GM12878 (cell line): ENCODE data around the gene IL10. TPM values are rescaled to one million over a fixed set of nuclear protein-coding genes. Genes with fewer than 3 reads are reported as not detected.
"Not testable (repeated sequence)": the region's sequence is repeated elsewhere in the genome, so short reads cannot be mapped to it uniquely, and the experiment has no call there.

Experiments
- ATAC-seq: fragments of 200-7000 bp; cut with Tn5 transposase; 3 replicates; pipeline ENCODE4 v1.9.1; 2020; ENCODE audit warnings: mild to moderate bottlenecking, moderate library complexity
- BruUV-seq: library from RNA; stranded (reverse); fragments of 400-500 nt; replicated peaks from 2 replicates; lab custom pipeline; 2021; lab: Mats Ljungman, UMichigan
- CTCF ChIA-PET: fragments of 300-600 bp; sonication (Branson Sonifier 250); formaldehyde crosslinking; extraction: SDS; loops from one replicate; lab custom pipeline; 2021; ENCODE audit warnings: inconsistent platforms; lab: Yijun Ruan, JAX
- POLR2A ChIA-PET: fragments of 350-600 bp; formaldehyde crosslinking; extraction: SDS; loops from one replicate; lab custom pipeline; 2021; ENCODE audit warnings: inconsistent platforms; lab: Charles Lee
- RAD21 ChIA-PET: fragments of 300-600 bp; sonication (Branson Sonifier 250); formaldehyde crosslinking; loops from one replicate; lab custom pipeline; 2023; ENCODE audit warnings: antibody characterized with exemption; ENCODE audit not compliant: unreplicated experiment; lab: Charles Lee
- SMC1A ChIA-PET: fragments of 300-600 bp; sonication (Branson Sonifier 250); formaldehyde crosslinking; loops from one replicate; lab custom pipeline; 2023; ENCODE audit not compliant: unreplicated experiment, uncharacterized antibody; lab: Charles Lee
- DNase-seq: peaks from one replicate; pipeline ENCODE4 v3.0.0-alpha.2; 2011; ENCODE audit warnings: low read depth, low spot score
- FAIRE-seq: peaks from 3 replicates; lab custom pipeline; 2011; peaks lifted over from hg19 to GRCh38; lab: Jason Lieb, UNC
- H2AFZ ChIP-seq: 2 replicates; pipeline ENCODE4 v1.6.0; 2011; ENCODE audit warnings: low read depth, low read length, control low read depth; ENCODE audit not compliant: control insufficient read depth
- H3K27ac ChIP-seq: 2 replicates; pipeline ENCODE4 v1.5.1; 2011; ENCODE audit warnings: control low read depth; ENCODE audit not compliant: control insufficient read depth, insufficient read depth
- H3K27me3 ChIP-seq, 2 experiments: replicated peaks in 1 of 2; 2 replicates each; pipeline versions ENCODE4 v1.6.0 to v1.6.1; 2011; ENCODE audit warnings: low read length in 1 of 2; ENCODE audit not compliant: control insufficient read depth in 2 of 2, insufficient read depth in 2 of 2
- H3K36me3 ChIP-seq, 2 experiments: 2 replicates each; pipeline ENCODE4 v1.5.1; 2011; ENCODE audit warnings: low read length in 1 of 2; ENCODE audit not compliant: control insufficient read depth in 2 of 2, insufficient read depth in 2 of 2
- H3K4me1 ChIP-seq: 2 replicates; pipeline ENCODE4 v1.6.1; 2011; ENCODE audit warnings: mild to moderate bottlenecking, low read length, moderate library complexity, mixed read lengths; ENCODE audit not compliant: control insufficient read depth, insufficient read depth
- H3K4me2 ChIP-seq: 2 replicates; pipeline ENCODE4 v1.6.0; 2011; ENCODE audit warnings: control low read depth; ENCODE audit not compliant: control insufficient read depth, insufficient read depth
- H3K4me3 ChIP-seq: fragments of 200-600 bp; sonication (generic); 2 replicates; pipeline ENCODE4 v1.5.1; 2016
- H3K79me2 ChIP-seq: 2 replicates; pipeline ENCODE4 v1.6.0; 2011; ENCODE audit warnings: low read length; ENCODE audit not compliant: control insufficient read depth, insufficient read depth
- H3K9ac ChIP-seq: 2 replicates; pipeline ENCODE4 v1.8.0; 2011; ENCODE audit warnings: low read length, control low read depth, mixed read lengths; ENCODE audit not compliant: control insufficient read depth, insufficient read depth
- H3K9me3 ChIP-seq: replicated peaks from 3 replicates; pipeline ENCODE4 v1.5.1; 2011; ENCODE audit warnings: mild to moderate bottlenecking, low read length; ENCODE audit not compliant: control insufficient read depth, insufficient read depth
- H4K20me1 ChIP-seq: 2 replicates; pipeline ENCODE4 v1.6.0; 2011; ENCODE audit not compliant: control insufficient read depth, insufficient read depth
- BHLHE40 ChIP-seq, 2 experiments: fragments of 450-650 bp in 1 of 2; IDR thresholded peaks; 2 replicates each; pipeline ENCODE4 v1.6.1; 2011 to 2017; ENCODE audit warnings: low read depth in 2 of 2, borderline replicate concordance in 1 of 2, improper control_type of control experiment in 1 of 2, low read length in 1 of 2, mild to moderate bottlenecking in 1 of 2
- CBFB ChIP-seq: IDR thresholded peaks from 2 replicates; pipeline ENCODE4 v1.6.1; 2016; ENCODE audit warnings: antibody characterized with exemption, low read depth
- FOXK2 ChIP-seq: fragments of 450-650 bp; IDR thresholded peaks from 2 replicates; pipeline ENCODE4 v1.6.1; 2017; ENCODE audit warnings: mild to moderate bottlenecking, moderate library complexity
- JUND ChIP-seq: IDR thresholded peaks from 2 replicates; pipeline ENCODE4 v1.6.1; 2012; ENCODE audit warnings: low read depth, mild to moderate bottlenecking, low read length, improper control_type of control experiment, moderate library complexity
- KLF5 ChIP-seq: fragments of 450-650 bp; IDR thresholded peaks from 2 replicates; pipeline ENCODE4 v1.6.1; 2014; ENCODE audit warnings: mild to moderate bottlenecking; ENCODE audit not compliant: partially characterized antibody
- MTA3 ChIP-seq: IDR thresholded peaks from 2 replicates; pipeline ENCODE4 v1.6.1; 2012; ENCODE audit warnings: low read length, inconsistent platforms, borderline replicate concordance
- NFYB ChIP-seq: IDR thresholded peaks from 2 replicates; pipeline ENCODE4 v1.6.1; 2011; ENCODE audit warnings: low read depth, mild to moderate bottlenecking, low read length, improper control_type of control experiment, moderate library complexity; ENCODE audit not compliant: insufficient read depth
- NR2C1 ChIP-seq: fragments of 450-650 bp; IDR thresholded peaks from 2 replicates; pipeline ENCODE4 v1.6.1; 2017; ENCODE audit warnings: antibody characterized with exemption, mild to moderate bottlenecking, moderate library complexity
- NR2C2 ChIP-seq: IDR thresholded peaks from 2 replicates; pipeline ENCODE4 v1.6.1; 2011; ENCODE audit warnings: borderline replicate concordance, low read depth; ENCODE audit not compliant: control insufficient read depth, insufficient read length
- SMC3 ChIP-seq: IDR thresholded peaks from 2 replicates; pipeline ENCODE4 v1.6.1; 2011; ENCODE audit warnings: low read length, improper control_type of control experiment, borderline replicate concordance
- WGBS: methylation state at CpG from one replicate; pipeline ENCODE4 v1.1.6; 2016; ENCODE audit warnings: low lambda C conversion rate; ENCODE audit not compliant: insufficient replicate concordance, insufficient coverage; ENCODE audit errors: missing lambda C conversion rate; 5-methylcytosine and 5-hydroxymethylcytosine counted together
- in situ Hi-C: fragments of 300-500 bp; cut with MboI; formaldehyde crosslinking; loops from 9 replicates; pipeline ENCODE4 v1.14.3; 2018; ENCODE audit warnings: mixed read lengths
- intact Hi-C: fragments of 100-400 bp; cut with micrococcal nuclease; formaldehyde crosslinking; loops from one replicate; pipeline ENCODE4 v1.14.2; 2022; ENCODE audit not compliant: unreplicated experiment
- polyA plus RNA-seq, 11 experiments: library from polyadenylated mRNA; depleted of rRNA in 4 of 11; unstranded in 6 of 11; stranded (reverse) in 5 of 11; fragments of >200 nt; fragmentation: Nextera tagmentation in 4 of 11; fragmentation: Illumina TruSeq in 1 of 11; extraction: Ambion mirVana in 4 of 11; extraction: Trizol in 1 of 11; gene quantifications; 1 replicate in 1 of 11; 2 replicates in 10 of 11; pipeline versions ENCODE4 v1.2.1 to v1.2.3, GENCODE V29; 2011 to 2016; ENCODE audit warnings: inconsistent platforms in 2 of 11, missing spikeins in 2 of 11, low read depth in 1 of 11
- total RNA-seq, 4 experiments: library from RNA; depleted of rRNA in 3 of 4; stranded (reverse); fragments of >200 nt in 3 of 4; fragmentation: Illumina TruSeq in 1 of 4; extraction: Trizol in 1 of 4; gene quantifications; 2 replicates each; pipeline versions ENCODE4 v1.2.1 to v1.2.3, GENCODE V29; 2013 to 2021
- TF ChIP-seq, protein P1 (sequence below): fragments of 450-650 bp; formaldehyde crosslinking; IDR thresholded peaks from 2 replicates; pipeline ENCODE4 v1.4.0; 2020; ENCODE audit warnings: mild to moderate bottlenecking, moderate library complexity
- TF ChIP-seq, protein P2 (sequence below): fragments of 450-650 bp; IDR thresholded peaks from 2 replicates; pipeline ENCODE4 v1.6.1; 2016; ENCODE audit warnings: mild to moderate bottlenecking
- TF ChIP-seq, protein P3 (sequence below): IDR thresholded peaks from 2 replicates; pipeline ENCODE4 v1.6.1; 2011; ENCODE audit warnings: borderline replicate concordance, low read depth, mild to moderate bottlenecking, moderate library complexity, low read length; ENCODE audit not compliant: insufficient read depth, poor library complexity, severe bottlenecking
- TF ChIP-seq, protein P4 (sequence below): IDR thresholded peaks from 2 replicates; pipeline ENCODE4 v1.6.1; 2012; ENCODE audit warnings: low read depth, low read length, improper control_type of control experiment

IL10 gene
- total and polyA plus RNA-seq, 10 of the 15 experiments (the other 5 are each of a cell fraction or from before 2014, with no cell fraction given): 0.34 to 5.0 (median 1.1) TPM

DNA sequence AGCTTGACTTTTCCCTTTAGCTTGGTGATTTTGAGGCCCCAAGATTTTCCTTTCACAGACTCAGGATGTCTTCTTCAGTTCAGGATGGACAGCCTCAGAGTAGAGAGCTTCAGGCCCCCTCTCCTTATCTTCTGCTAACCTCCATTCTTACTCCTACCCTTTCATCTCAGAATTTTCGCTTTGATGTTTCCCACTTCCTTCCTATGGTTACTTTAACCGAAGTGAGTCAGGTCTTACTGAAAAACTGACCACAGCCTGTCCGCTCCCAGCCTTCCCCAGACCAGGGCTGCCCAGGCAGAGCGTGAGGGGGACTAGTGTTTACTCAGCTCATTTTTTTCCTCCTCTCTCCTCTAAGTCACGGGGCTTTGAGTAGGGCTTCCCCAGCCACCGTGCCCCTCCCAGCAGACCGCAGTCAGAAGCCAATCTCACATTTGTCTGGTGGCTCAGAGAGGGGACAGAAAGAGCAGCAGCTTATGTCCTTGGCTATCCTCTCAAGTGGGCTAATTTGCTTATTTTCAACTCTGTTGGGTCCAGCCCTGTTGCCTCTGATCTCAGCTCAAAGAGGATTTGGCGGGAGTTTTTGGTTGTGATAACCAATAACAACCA, 5.9 kb downstream of the IL10 start (continued):
- TF ChIP-seq, protein P1, sequence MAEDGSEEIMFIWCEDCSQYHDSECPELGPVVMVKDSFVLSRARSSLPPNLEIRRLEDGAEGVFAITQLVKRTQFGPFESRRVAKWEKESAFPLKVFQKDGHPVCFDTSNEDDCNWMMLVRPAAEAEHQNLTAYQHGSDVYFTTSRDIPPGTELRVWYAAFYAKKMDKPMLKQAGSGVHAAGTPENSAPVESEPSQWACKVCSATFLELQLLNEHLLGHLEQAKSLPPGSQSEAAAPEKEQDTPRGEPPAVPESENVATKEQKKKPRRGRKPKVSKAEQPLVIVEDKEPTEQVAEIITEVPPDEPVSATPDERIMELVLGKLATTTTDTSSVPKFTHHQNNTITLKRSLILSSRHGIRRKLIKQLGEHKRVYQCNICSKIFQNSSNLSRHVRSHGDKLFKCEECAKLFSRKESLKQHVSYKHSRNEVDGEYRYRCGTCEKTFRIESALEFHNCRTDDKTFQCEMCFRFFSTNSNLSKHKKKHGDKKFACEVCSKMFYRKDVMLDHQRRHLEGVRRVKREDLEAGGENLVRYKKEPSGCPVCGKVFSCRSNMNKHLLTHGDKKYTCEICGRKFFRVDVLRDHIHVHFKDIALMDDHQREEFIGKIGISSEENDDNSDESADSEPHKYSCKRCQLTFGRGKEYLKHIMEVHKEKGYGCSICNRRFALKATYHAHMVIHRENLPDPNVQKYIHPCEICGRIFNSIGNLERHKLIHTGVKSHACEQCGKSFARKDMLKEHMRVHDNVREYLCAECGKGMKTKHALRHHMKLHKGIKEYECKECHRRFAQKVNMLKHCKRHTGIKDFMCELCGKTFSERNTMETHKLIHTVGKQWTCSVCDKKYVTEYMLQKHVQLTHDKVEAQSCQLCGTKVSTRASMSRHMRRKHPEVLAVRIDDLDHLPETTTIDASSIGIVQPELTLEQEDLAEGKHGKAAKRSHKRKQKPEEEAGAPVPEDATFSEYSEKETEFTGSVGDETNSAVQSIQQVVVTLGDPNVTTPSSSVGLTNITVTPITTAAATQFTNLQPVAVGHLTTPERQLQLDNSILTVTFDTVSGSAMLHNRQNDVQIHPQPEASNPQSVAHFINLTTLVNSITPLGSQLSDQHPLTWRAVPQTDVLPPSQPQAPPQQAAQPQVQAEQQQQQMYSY (CRISPR knock-in tag): no peak
- TF ChIP-seq NFYB: no peak
- TF ChIP-seq JUND: no peak
- 0 out of 2 replicates have a peak, but pooled peaks have one; percentile 6 for TF ChIP-seq SMC3
- no peak for TF ChIP-seq FOXK2
- peak; percentile 93 to 94 for TF ChIP-seq BHLHE40 (IDR thresholded peaks at IDR 0.05; ENCODE audit: borderline replicate concordance in 1 of 2, low read depth in 2 of 2, low read length in 1 of 2)
- peak; percentile 93; the same call in 1 of the 2 replicates for TF ChIP-seq MTA3
- TF ChIP-seq, protein P2, sequence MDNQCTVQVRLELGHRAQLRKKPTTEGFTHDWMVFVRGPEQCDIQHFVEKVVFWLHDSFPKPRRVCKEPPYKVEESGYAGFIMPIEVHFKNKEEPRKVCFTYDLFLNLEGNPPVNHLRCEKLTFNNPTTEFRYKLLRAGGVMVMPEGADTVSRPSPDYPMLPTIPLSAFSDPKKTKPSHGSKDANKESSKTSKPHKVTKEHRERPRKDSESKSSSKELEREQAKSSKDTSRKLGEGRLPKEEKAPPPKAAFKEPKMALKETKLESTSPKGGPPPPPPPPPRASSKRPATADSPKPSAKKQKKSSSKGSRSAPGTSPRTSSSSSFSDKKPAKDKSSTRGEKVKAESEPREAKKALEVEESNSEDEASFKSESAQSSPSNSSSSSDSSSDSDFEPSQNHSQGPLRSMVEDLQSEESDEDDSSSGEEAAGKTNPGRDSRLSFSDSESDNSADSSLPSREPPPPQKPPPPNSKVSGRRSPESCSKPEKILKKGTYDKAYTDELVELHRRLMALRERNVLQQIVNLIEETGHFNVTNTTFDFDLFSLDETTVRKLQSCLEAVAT: peak; percentile 77
- TF ChIP-seq NR2C2: no peak
- TF ChIP-seq, protein P3, sequence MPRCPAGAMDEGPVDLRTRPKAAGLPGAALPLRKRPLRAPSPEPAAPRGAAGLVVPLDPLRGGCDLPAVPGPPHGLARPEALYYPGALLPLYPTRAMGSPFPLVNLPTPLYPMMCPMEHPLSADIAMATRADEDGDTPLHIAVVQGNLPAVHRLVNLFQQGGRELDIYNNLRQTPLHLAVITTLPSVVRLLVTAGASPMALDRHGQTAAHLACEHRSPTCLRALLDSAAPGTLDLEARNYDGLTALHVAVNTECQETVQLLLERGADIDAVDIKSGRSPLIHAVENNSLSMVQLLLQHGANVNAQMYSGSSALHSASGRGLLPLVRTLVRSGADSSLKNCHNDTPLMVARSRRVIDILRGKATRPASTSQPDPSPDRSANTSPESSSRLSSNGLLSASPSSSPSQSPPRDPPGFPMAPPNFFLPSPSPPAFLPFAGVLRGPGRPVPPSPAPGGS: peak; percentile 42
- peak; percentile 95 for TF ChIP-seq CBFB
- TF ChIP-seq KLF5: no peak
- TF ChIP-seq, protein P4, sequence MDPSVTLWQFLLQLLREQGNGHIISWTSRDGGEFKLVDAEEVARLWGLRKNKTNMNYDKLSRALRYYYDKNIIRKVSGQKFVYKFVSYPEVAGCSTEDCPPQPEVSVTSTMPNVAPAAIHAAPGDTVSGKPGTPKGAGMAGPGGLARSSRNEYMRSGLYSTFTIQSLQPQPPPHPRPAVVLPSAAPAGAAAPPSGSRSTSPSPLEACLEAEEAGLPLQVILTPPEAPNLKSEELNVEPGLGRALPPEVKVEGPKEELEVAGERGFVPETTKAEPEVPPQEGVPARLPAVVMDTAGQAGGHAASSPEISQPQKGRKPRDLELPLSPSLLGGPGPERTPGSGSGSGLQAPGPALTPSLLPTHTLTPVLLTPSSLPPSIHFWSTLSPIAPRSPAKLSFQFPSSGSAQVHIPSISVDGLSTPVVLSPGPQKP: no peak
- no peak for TF ChIP-seq NR2C1

DNA sequence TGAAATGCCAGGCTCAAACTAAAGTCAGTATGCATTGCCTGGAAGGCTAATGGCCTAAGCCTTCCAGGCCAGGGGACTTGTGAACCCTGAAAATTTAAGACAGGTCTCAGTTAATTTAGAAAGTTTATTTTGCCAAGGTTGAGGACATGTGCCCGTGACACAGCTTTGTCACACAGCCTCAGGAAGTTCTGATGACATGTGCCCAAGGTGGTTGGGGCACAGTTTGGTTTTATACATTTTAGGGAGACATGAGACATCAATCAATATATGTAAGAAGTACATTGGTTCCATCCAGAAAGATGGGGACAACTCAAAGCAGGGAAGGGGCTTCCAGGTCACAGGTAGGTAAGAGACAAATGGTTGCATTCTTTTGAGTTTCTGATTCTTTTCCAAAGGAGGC, 6.5 kb downstream of the IL10 start:
- ChIA-PET RAD21 (interaction anchor here (0.7 to 13.8 kb wide), 17 partner anchors 9 to 165 kb away, joined by 3 to 363 read pairs (median 5); no protein-coding TSS in a partner anchor), SMC1A (interaction anchor here (0.7 to 16.0 kb wide), 19 partner anchors 10 to 217 kb away, joined by 3 to 410 read pairs (median 8); partner anchors contain the start of genes DYRK3 and FCMR), CTCF (interaction anchor here (0.7 to 15.0 kb wide), 15 partner anchors 9 to 217 kb away, joined by 3 to 299 read pairs (median 6); no protein-coding TSS in a partner anchor), POLR2A (interaction anchor here (0.5 to 14.8 kb wide), 15 partner anchors 9 to 159 kb away, joined by 3 to 283 read pairs (median 4); no protein-coding TSS in a partner anchor)
- H3K4me2 ChIP-seq, H3K36me3 ChIP-seq, H4K20me1 ChIP-seq, DNase-seq, ATAC-seq, H3K27ac ChIP-seq, H2AFZ ChIP-seq, BruUV-seq, H3K27me3 ChIP-seq, H3K79me2 ChIP-seq, H3K4me3 ChIP-seq, FAIRE-seq, in situ Hi-C loops, H3K9ac ChIP-seq, H3K9me3 ChIP-seq: not testable (repeated sequence)
- intact Hi-C loops: loop anchor here (1.0 kb wide), 1 partner anchor 26 kb away; no protein-coding TSS in a partner anchor
- WGBS: 37% methylated on average over 1 of the region's 1 CpG
- H3K4me1 ChIP-seq: peaks cover 44% of the 10 kb centered on the region
